NT2/D1 (cell line): ENCODE measurements around the gene PRKACG.

Experiments used
- DNase-seq: peaks from one replicate; pipeline ENCODE4 v3.0.0-alpha.2; 2011; ENCODE audit warnings: low read depth, low spot score
- H3K27me3 ChIP-seq: 2 replicates; pipeline ENCODE4 v1.6.0; 2011; ENCODE audit warnings: mild to moderate bottlenecking; ENCODE audit not compliant: insufficient read length, insufficient read depth
- H3K36me3 ChIP-seq: 2 replicates; pipeline ENCODE4 v1.6.1; 2011; ENCODE audit warnings: mild to moderate bottlenecking, low read length, mixed read lengths; ENCODE audit not compliant: insufficient read depth, insufficient read length
- H3K4me1 ChIP-seq: 2 replicates; pipeline ENCODE4 v1.5.1; 2011; ENCODE audit not compliant: insufficient read depth, insufficient read length
- H3K4me3 ChIP-seq: 2 replicates; pipeline ENCODE4 v1.5.1; 2011; ENCODE audit warnings: low read depth; ENCODE audit not compliant: insufficient read length
- H3K9ac ChIP-seq: 2 replicates; pipeline ENCODE4 v1.6.0; 2011; ENCODE audit warnings: low read depth; ENCODE audit not compliant: insufficient read length
- H3K9me3 ChIP-seq: 2 replicates; pipeline ENCODE4 v1.5.1; 2011; ENCODE audit warnings: mild to moderate bottlenecking, low read length; ENCODE audit not compliant: insufficient read depth
- SUZ12 ChIP-seq: IDR thresholded peaks from 2 replicates; pipeline ENCODE4 v1.6.1; 2011; ENCODE audit not compliant: insufficient read length, insufficient read depth; ENCODE audit errors: extremely low read depth
- YY1 ChIP-seq: IDR thresholded peaks from 2 replicates; pipeline ENCODE4 v1.6.1; 2011; ENCODE audit not compliant: insufficient read length, insufficient read depth
- ZNF274 ChIP-seq: IDR thresholded peaks from 2 replicates; pipeline ENCODE4 v1.6.1; 2011; ENCODE audit warnings: mild to moderate bottlenecking, low read depth, low read length

The PRKACG gene

DNA sequence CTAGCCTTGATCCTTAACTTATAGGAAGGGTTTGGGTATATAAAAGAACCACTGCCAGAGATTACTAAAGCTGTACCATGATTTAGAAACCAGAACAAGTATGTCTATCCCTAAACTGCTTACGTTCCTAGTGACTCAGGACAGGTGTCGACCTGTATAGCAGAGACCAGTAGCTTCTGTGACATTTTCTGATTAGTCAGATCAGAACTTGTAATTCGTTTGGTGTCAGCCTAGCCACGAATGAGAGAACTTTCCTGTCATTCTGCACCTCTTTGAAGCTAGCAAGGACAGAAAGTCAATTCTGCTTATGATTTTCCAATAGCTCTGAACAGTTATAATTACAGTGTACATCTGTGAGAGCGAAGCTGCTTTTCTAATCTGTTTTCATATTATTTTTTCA lies 39.5 kb downstream of the PRKACG start:
- Histone ChIP-seq H3K36me3 (no peaks in the 10 kb centered on the region), H3K27me3 (no peaks in the 10 kb centered on the region), H3K4me3 (no peak overlapping the region), H3K9me3 (peaks cover 13% of the 10 kb centered on the region; the same call in 1 of the 2 replicates), H3K9ac (no peak overlapping the region), H3K4me1 (no peaks in the 10 kb centered on the region)
- DNase-seq, result no peak
- TF ChIP-seq SUZ12 (no peak), YY1 (no peak), ZNF274 (no peak)

DNA sequence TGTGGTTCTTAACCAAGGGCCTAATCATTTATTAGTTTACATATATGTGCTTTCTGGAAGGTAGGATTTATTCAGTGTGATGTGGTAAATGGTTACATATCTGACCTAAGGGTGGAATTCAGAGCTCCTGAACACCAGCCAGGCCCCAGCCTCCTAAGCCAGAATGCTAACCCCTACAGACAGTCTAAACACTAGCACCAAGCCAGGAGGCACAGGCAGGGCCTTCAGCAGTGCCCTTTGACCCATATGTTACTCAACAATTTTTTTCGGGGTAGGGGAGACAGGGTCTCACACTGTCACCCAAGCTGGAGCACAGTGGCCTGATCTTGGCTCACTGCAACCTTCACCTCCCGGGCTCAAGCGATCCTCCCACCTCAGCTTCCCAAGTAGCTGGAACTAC lies 40.3 kb downstream of the PRKACG start:
- DNase-seq, result no peak
- H3K9me3 ChIP-seq, result peaks cover 13% of the 10 kb centered on the region; the same call in 1 of the 2 replicates
- H3K27me3 ChIP-seq, result no peaks in the 10 kb centered on the region
- no peak overlapping the region for H3K9ac ChIP-seq
- no peak overlapping the region for H3K4me3 ChIP-seq
- H3K4me1 ChIP-seq, result no peaks in the 10 kb centered on the region
- TF ChIP-seq SUZ12, result no peak
- no peak for TF ChIP-seq YY1
- TF ChIP-seq ZNF274, result no peak
- no peaks in the 10 kb centered on the region for H3K36me3 ChIP-seq

DNA sequence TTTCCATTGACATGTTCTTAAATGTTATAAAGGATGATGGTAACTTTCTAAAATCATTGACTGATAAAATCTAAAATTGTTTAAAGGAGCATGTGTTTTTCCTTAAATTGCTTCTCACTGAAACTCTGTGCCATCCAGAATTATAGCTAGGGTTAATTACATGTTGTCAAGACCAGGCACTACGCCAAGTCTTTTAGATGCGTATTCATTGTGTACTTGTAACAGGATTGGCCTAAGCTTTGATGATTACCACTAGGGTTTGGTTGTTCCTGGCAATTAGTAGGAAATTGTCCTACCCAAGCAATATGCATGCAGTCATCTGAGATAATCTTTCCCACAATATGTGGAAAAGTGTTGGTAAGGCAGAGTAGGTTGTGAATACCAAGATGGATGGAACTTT lies 43.8 kb downstream of the PRKACG start:
- Histone ChIP-seq H3K4me1 (no peaks in the 10 kb centered on the region), H3K36me3 (no peaks in the 10 kb centered on the region), H3K27me3 (no peaks in the 10 kb centered on the region), H3K4me3 (no peak overlapping the region), H3K9ac (no peak overlapping the region), H3K9me3 (no peaks in the 10 kb centered on the region)
- TF ChIP-seq SUZ12, result no peak
- no peak for TF ChIP-seq ZNF274
- TF ChIP-seq YY1, result no peak
- DNase-seq, result no peak

DNA sequence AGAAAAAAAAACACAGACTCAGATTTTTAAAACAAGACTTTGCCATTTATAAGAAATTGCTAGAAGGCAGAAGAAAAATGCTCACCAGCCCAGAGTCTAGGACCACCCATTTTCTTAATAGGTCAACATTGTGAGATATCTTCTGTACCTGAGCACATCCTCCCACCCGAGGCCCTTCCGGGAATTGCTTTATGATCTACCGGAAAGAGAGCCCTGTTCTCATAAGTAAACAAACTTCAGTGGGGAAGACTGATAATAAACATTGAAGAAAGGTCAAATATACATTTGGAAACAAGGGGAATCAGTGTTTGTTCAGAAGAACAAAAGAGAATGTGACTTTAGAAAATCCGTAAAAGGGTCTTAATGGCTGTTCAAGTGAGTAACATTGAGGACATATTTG lies 44.4 kb downstream of the PRKACG start:
- Histone ChIP-seq H3K27me3 (no peaks in the 10 kb centered on the region), H3K9ac (no peak overlapping the region), H3K4me3 (no peak overlapping the region), H3K9me3 (no peaks in the 10 kb centered on the region), H3K4me1 (no peaks in the 10 kb centered on the region), H3K36me3 (no peaks in the 10 kb centered on the region)
- no peak for DNase-seq
- no peak for TF ChIP-seq SUZ12
- no peak for TF ChIP-seq ZNF274
- TF ChIP-seq YY1, result no peak

DNA sequence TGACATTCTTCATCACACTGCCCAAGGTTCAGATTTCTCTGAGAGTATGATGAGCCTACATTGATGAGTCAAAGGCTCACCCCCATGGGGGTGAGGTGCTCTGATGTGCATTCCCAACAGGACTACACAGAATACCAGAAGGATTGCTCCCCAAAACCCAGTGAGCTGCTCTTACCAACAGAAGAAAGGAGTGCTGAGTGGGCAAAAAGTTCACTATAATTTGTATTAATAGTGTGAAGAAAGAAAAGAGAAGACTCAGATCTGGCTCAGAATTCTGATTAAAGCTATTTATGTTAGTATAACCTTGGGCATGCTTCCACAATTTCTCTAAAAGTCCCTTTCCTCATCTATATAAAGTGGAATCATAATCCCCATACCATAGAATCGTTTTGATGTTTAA lies 46.1 kb downstream of the PRKACG start:
- H3K9me3 ChIP-seq, result no peaks in the 10 kb centered on the region
- no peak overlapping the region for H3K4me3 ChIP-seq
- H3K9ac ChIP-seq, result no peak overlapping the region
- H3K4me1 ChIP-seq, result no peaks in the 10 kb centered on the region
- DNase-seq, result no peak
- no peaks in the 10 kb centered on the region for H3K27me3 ChIP-seq
- TF ChIP-seq SUZ12, result no peak
- TF ChIP-seq YY1, result no peak
- no peak for TF ChIP-seq ZNF274
- H3K36me3 ChIP-seq, result no peaks in the 10 kb centered on the region

DNA sequence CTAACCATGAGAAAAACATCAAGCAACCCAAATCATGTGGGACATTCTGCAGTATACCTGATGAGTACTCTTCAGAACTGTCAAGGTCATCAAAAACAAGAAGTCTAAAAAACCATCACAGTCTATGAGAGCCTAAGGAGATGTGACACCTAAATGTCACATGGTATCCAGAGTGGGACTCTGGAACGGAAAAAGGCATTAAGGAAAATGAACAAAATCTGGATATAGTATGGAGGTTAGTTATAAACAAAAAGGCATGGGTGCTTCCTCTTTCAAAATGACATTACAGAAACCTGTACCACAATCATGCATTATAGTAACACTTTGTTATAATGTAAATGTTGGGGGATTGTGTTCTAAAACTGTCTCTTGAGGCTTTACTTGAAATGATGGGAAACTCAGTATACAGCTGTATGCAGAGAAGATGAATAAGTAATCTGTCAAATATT lies 47.4 kb downstream of the PRKACG start:
- no peaks in the 10 kb centered on the region for H3K9me3 ChIP-seq
- H3K27me3 ChIP-seq, result no peaks in the 10 kb centered on the region
- H3K4me3 ChIP-seq, result no peak overlapping the region
- H3K9ac ChIP-seq, result no peak overlapping the region
- DNase-seq, result no peak
- H3K36me3 ChIP-seq, result no peaks in the 10 kb centered on the region
- H3K4me1 ChIP-seq, result no peaks in the 10 kb centered on the region
- TF ChIP-seq YY1, result no peak
- no peak for TF ChIP-seq ZNF274
- TF ChIP-seq SUZ12, result no peak

DNA sequence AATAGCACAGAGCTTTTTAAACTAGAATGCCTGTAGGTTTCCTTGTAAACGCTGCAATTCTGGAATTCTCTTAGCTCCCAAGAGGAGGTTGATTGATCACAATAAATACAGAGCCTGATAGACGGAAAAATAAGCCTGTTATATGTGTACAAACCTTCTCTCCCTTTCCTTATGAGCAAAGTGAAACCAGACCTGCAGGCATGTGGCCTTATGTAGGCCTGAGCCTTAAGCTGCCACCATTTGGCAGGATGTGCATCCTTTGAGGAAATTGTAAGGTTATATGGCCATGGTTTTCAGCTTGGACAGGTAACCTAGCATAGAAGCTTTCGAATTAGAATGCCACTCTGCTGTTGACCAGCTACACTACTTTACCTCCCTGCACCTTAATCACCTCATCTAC lies 49.1 kb downstream of the PRKACG start:
- DNase-seq, result no peak
- H3K4me1 ChIP-seq, result no peaks in the 10 kb centered on the region
- no peaks in the 10 kb centered on the region for H3K27me3 ChIP-seq

More for the DNA sequence above, 49.1 kb downstream of the PRKACG start:
- H3K9ac ChIP-seq, result no peak overlapping the region
- H3K4me3 ChIP-seq, result no peak overlapping the region
- TF ChIP-seq SUZ12 (no peak), YY1 (no peak), ZNF274 (no peak)
- no peaks in the 10 kb centered on the region for H3K36me3 ChIP-seq
- H3K9me3 ChIP-seq, result no peaks in the 10 kb centered on the region
